Mesothelial cell of epicardium (in vitro differentiated cells): ENCODE data around the gene CXCL16. TPM values are rescaled to one million over a fixed set of nuclear protein-coding genes. Genes with fewer than 3 reads are reported as not detected.

ENCODE experiments used
- DNase-seq, 2 experiments: peaks; one replicate each; pipeline ENCODE4 v3.0.0; 2021; ENCODE audit warnings: low spot score in 2 of 2; ENCODE audit not compliant: unreplicated experiment in 2 of 2
- H3K27ac Mint-ChIP-seq: 2 replicates; pipeline ENCODE4 v1.8.0; 2021; ENCODE audit warnings: mixed read lengths
- H3K27me3 Mint-ChIP-seq: 2 replicates; pipeline ENCODE4 v1.8.0; 2021; ENCODE audit warnings: low read depth, mixed read lengths
- H3K36me3 Mint-ChIP-seq: 2 replicates; pipeline ENCODE4 v1.8.0; 2021; ENCODE audit warnings: mixed read lengths
- H3K4me1 Mint-ChIP-seq: 2 replicates; pipeline ENCODE4 v1.8.0; 2021; ENCODE audit warnings: mixed read lengths
- H3K4me3 Mint-ChIP-seq: 2 replicates; pipeline ENCODE4 v1.8.0; 2021; ENCODE audit warnings: mild to moderate bottlenecking, moderate library complexity, mixed read lengths
- H3K9me3 Mint-ChIP-seq: 2 replicates; pipeline ENCODE4 v1.8.0; 2021; ENCODE audit warnings: mixed read lengths
- total RNA-seq: library from RNA; stranded (reverse); gene quantifications from 3 replicates; pipeline ENCODE4 v1.2.1, GENCODE V29; 2021
- TF ChIP-seq, protein P1 (sequence below): fragments of 200-600 bp; sonication (generic); IDR thresholded peaks from one replicate; pipeline ENCODE4 v1.5.0; 2021; ENCODE audit warnings: antibody characterized with exemption; ENCODE audit not compliant: unreplicated experiment

CXCL16 gene
- total RNA-seq, 1 donor from 2014 or later: 8.1 TPM

DNA sequence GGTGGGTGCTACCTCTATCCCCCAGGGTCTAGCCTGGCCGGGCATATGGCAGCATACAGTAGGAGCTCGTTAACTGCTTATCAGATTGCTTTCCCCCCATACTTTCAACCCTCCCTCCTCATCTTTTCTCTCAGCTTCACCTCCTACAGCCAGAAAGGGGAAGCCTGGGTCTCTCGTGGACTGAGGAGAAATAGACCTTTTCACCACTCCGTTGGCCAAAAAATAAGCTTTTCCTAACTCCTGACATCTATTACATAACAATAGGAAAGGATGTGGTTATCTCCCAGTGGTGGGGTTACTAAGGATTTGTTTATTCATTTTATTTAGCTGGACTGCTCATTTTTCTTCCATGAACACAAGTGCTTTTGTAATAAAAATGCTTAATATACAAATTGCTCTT is 9.0 kb upstream of the CXCL16 start:
- Mint-ChIP-seq H3K27ac (no peak overlapping the region), H3K27me3 (peaks cover 92% of the 10 kb centered on the region), H3K9me3 (no peaks in the 10 kb centered on the region), H3K4me1 (peaks cover 6% of the 10 kb centered on the region), H3K4me3 (no peak overlapping the region), H3K36me3 (no peaks in the 10 kb centered on the region)
- DNase-seq: no peak
- TF ChIP-seq, protein P1, sequence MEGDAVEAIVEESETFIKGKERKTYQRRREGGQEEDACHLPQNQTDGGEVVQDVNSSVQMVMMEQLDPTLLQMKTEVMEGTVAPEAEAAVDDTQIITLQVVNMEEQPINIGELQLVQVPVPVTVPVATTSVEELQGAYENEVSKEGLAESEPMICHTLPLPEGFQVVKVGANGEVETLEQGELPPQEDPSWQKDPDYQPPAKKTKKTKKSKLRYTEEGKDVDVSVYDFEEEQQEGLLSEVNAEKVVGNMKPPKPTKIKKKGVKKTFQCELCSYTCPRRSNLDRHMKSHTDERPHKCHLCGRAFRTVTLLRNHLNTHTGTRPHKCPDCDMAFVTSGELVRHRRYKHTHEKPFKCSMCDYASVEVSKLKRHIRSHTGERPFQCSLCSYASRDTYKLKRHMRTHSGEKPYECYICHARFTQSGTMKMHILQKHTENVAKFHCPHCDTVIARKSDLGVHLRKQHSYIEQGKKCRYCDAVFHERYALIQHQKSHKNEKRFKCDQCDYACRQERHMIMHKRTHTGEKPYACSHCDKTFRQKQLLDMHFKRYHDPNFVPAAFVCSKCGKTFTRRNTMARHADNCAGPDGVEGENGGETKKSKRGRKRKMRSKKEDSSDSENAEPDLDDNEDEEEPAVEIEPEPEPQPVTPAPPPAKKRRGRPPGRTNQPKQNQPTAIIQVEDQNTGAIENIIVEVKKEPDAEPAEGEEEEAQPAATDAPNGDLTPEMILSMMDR: no peak

DNA sequence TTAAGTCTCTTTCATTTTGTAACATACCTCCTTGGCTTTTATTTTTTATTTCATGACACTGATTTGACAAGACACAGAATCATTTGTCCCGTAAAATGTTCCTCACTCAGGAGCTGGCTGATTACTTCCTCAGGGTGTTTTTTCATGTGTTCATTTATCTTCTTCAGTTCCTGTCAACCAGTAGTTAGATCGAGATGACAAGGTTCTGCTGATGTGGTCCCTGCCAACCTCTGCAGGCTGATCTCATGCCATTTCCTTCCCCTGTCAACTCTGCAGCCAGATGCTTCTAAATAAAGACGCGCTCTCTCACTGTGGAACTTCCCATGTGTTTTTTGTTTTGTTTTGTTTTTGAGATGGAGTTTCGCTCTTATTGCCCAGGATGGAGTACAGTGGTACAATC is 8.1 kb upstream of the CXCL16 start:
- Mint-ChIP-seq H3K36me3 (no peaks in the 10 kb centered on the region), H3K27me3 (peaks cover 94% of the 10 kb centered on the region), H3K9me3 (no peaks in the 10 kb centered on the region), H3K4me3 (no peak overlapping the region), H3K4me1 (peaks cover 6% of the 10 kb centered on the region), H3K27ac (no peak overlapping the region)
- TF ChIP-seq, protein P1: no peak
- no peak for DNase-seq

DNA sequence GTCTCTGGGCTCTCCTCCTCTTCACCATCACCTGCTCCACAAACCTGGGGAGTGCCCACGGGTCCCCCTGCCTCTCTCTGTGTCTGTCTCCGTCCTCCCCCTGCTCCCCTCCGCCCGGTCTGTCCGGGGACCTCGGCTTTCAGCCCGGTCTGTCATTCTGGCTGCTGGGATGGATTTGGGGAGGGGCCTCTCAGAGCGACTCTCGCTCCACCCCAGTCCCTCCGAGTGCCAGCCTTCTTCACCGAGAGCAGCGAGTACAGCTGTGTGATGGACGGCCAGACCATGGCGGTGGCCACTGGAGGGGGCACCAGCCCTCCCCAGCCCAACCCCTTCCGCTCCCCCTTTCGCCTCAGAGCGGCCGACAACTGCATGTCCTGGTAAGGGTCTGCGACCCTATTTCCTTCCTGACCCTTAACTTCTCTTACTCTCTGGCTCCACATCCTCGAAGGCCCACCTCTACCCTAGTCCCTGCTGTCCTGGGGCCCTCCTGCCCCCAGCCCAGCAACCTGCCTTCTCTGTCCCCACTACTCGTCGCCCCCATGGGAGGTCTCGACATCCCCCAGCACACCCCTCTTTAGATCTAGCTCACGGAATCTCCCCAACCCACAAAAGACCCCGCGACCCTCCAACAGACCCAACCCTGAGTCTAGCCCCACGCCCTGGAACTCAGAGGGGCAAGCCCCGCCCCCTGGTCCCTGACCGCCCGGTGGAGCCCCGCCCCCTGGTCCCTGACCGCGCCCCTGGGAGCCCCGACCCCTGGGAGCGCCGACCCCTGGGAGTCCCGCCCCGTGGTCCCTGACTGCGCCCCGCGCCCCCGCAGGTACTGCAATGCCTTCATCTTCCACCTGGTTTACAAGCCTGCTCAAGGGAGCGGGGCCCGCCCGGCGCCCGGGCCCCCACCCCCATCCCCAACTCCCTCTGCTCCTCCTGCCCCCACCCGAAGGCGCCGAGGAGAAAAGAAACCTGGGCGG is 5.6 kb upstream of the CXCL16 start:
- TF ChIP-seq, protein P1: no peak
- H3K4me3 Mint-ChIP-seq: peak overlapping the region; percentile 52
- H3K36me3 Mint-ChIP-seq: no peaks in the 10 kb centered on the region
- no peaks in the 10 kb centered on the region for H3K9me3 Mint-ChIP-seq
- peak overlapping the region; percentile 25 for H3K27ac Mint-ChIP-seq
- DNase-seq: no peak
- H3K4me1 Mint-ChIP-seq: peaks cover 7% of the 10 kb centered on the region
- H3K27me3 Mint-ChIP-seq: peaks cover 96% of the 10 kb centered on the region

DNA sequence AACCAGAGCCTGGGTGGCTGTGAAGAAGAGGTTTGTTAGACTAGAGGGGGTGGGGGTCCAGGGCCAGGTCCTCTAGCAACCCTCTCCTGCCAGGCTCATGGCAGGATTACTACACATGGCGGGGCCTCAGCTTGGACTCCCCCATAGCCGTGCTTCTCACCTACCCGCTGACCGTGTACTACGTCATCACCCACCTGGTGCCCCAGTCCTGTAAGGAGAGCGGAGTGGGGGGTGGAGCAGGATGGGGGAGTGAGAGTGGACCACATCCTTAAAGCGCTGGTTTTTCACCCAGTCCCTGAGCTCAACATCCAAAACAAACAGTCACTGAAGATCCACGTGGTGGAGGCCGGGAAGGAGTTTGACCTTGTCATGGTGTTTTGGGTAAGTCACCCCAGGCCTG is 4.2 kb upstream of the CXCL16 start:
- Mint-ChIP-seq H3K36me3 (no peaks in the 10 kb centered on the region), H3K27ac (no peak overlapping the region), H3K27me3 (peaks cover 94% of the 10 kb centered on the region), H3K4me1 (peaks cover 13% of the 10 kb centered on the region), H3K9me3 (no peaks in the 10 kb centered on the region), H3K4me3 (no peak overlapping the region)
- TF ChIP-seq, protein P1: no peak
- DNase-seq: no peak

DNA sequence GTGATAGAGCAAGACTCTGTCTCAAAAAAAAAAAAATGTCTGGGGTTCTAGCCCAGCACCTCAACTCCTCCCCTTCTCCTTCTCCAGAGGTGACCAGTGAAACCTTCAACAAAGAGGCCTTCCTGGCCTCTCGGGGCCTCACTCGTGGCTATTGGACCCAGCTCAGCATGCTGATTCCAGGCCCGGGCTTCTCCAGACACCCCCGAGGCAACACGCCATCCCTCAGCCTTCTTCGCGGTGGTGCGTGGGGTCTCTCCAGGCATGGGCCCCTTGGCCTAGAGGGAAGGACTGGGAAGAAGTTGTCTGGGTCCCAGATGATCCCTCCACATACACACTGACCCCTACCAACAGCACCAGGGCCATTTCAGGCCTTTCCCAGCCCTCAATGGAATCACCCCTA is 3.5 kb upstream of the CXCL16 start:
- Mint-ChIP-seq H3K36me3 (no peaks in the 10 kb centered on the region), H3K4me1 (peaks cover 20% of the 10 kb centered on the region), H3K4me3 (no peak overlapping the region), H3K27ac (no peak overlapping the region), H3K9me3 (no peaks in the 10 kb centered on the region), H3K27me3 (peaks cover 94% of the 10 kb centered on the region)
- DNase-seq: no peak
- TF ChIP-seq, protein P1: no peak
